ENCODE results near the gene TBX6.

- TF ChIP-seq MAFK (IDR thresholded peaks at IDR 0.05; ENCODE audit: low read depth, low read length) (no peak), CTCF (conservative IDR thresholded peaks at IDR 0.05; ENCODE audit: low read depth, low read length) (no peak), POLR2A (IDR thresholded peaks at IDR 0.05; ENCODE audit: low read depth, low read length) (no peak), FOS (IDR thresholded peaks at IDR 0.05; ENCODE audit: low read depth, low read length) (no peak), BHLHE40 (IDR thresholded peaks at IDR 0.05; ENCODE audit: low read depth, low read length) (no peak)
Observed at GRCh38 chr16:30096105-30096861, 4.6 kb upstream of the TBX6 start, which contains the start of gene YPEL3.
